Astrocyte (in vitro differentiated cells and primary cell): ENCODE results near the gene THRB. TPM values are rescaled to one million over a fixed set of nuclear protein-coding genes. Genes with fewer than 3 reads are reported as not detected.

Source experiments
- DNase-seq: peaks from one replicate; pipeline ENCODE4 v3.0.0-alpha.2; 2010; ENCODE audit warnings: low read depth
- FAIRE-seq: peaks from 2 replicates; lab custom pipeline; 2011; peaks lifted over from hg19 to GRCh38; lab: Jason Lieb, UNC
- H2AFZ ChIP-seq: 2 replicates; pipeline ENCODE4 v1.6.0; 2012; ENCODE audit warnings: low read depth, low read length, inconsistent platforms
- H3K27ac ChIP-seq: 2 replicates; pipeline ENCODE4 v1.5.1; 2011; ENCODE audit warnings: low read depth, low read length, inconsistent platforms
- H3K27me3 ChIP-seq: 2 replicates; pipeline ENCODE4 v1.6.0; 2011; ENCODE audit warnings: low read length, inconsistent platforms; ENCODE audit not compliant: insufficient read depth
- H3K36me3 ChIP-seq: 2 replicates; pipeline ENCODE4 v1.5.1; 2011; ENCODE audit warnings: low read length, inconsistent platforms; ENCODE audit not compliant: insufficient read depth
- H3K4me1 ChIP-seq: 2 replicates; pipeline ENCODE4 v1.5.1; 2011; ENCODE audit warnings: low read length, inconsistent platforms; ENCODE audit not compliant: insufficient read depth
- H3K4me2 ChIP-seq: 2 replicates; pipeline ENCODE4 v1.6.0; 2012; ENCODE audit warnings: low read length, inconsistent platforms
- H3K4me3 ChIP-seq: 2 replicates; pipeline ENCODE4 v1.5.1; 2011; ENCODE audit warnings: low read depth, mild to moderate bottlenecking, low read length, inconsistent platforms; ENCODE audit not compliant: insufficient read depth
- H3K79me2 ChIP-seq: 2 replicates; pipeline ENCODE4 v1.6.0; 2012; ENCODE audit warnings: mild to moderate bottlenecking, low read length, inconsistent platforms; ENCODE audit not compliant: insufficient read depth
- H3K9ac ChIP-seq: 2 replicates; pipeline ENCODE4 v1.6.0; 2012; ENCODE audit warnings: mild to moderate bottlenecking, low read length, inconsistent platforms
- H3K9me3 ChIP-seq: 2 replicates; pipeline ENCODE4 v1.5.1; 2012; ENCODE audit warnings: low read depth, mild to moderate bottlenecking, low read length, inconsistent platforms; ENCODE audit not compliant: insufficient read depth
- H4K20me1 ChIP-seq: 2 replicates; pipeline ENCODE4 v1.6.0; 2012; ENCODE audit warnings: low read length, inconsistent platforms; ENCODE audit not compliant: insufficient read depth
- H3K27ac Mint-ChIP-seq: one replicate; pipeline ENCODE4 v1.8.0; 2021; ENCODE audit warnings: mild to moderate bottlenecking, mixed read lengths; ENCODE audit not compliant: unreplicated experiment
- H3K27me3 Mint-ChIP-seq: one replicate; pipeline ENCODE4 v1.8.0; 2021; ENCODE audit warnings: low read depth, mixed read lengths; ENCODE audit not compliant: unreplicated experiment
- H3K36me3 Mint-ChIP-seq: one replicate; pipeline ENCODE4 v1.8.0; 2021; ENCODE audit warnings: low read depth, mixed read lengths; ENCODE audit not compliant: unreplicated experiment
- H3K4me1 Mint-ChIP-seq: one replicate; pipeline ENCODE4 v1.8.0; 2021; ENCODE audit warnings: low read depth, mixed read lengths; ENCODE audit not compliant: unreplicated experiment
- H3K4me3 Mint-ChIP-seq: one replicate; pipeline ENCODE4 v1.8.0; 2021; ENCODE audit warnings: mild to moderate bottlenecking, moderate library complexity, mixed read lengths; ENCODE audit not compliant: unreplicated experiment
- H3K9me3 Mint-ChIP-seq: one replicate; pipeline ENCODE4 v1.8.0; 2021; ENCODE audit warnings: mild to moderate bottlenecking, mixed read lengths; ENCODE audit not compliant: unreplicated experiment
- EZH2 ChIP-seq: IDR thresholded peaks from 2 replicates; pipeline ENCODE4 v1.6.1; 2012; ENCODE audit warnings: mild to moderate bottlenecking, low read length, inconsistent platforms; ENCODE audit not compliant: insufficient read depth
- total RNA-seq: library from RNA; stranded (reverse); gene quantifications from 2 replicates; pipeline ENCODE4 v1.2.1, GENCODE V29; 2021
- TF ChIP-seq, protein P1 (sequence below): IDR thresholded peaks from 2 replicates; pipeline ENCODE4 v1.5.1; 2011; ENCODE audit warnings: low read depth, mild to moderate bottlenecking, inconsistent platforms, low read length, moderate library complexity; ENCODE audit not compliant: insufficient read depth

Gene THRB
- total RNA-seq, 1 donor from 2014 or later, result 8.5 TPM

DNA sequence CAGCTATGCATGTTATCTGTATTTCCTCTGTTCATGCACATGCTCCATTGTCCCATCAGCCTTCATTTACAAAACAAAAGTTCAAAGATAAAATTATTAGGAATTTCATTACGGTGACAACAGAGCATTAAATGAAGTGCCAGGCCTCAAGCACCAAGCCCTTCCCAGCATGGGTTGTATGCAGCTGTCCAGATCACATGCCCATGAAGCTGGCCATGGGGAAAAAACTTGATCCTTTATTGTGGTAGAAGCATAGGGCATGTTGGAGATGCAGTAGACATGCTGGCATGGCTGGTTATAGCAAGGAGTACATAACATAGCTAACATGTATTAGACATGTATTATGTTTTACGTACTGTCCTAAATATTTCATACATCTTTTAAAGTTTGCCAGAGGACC lies 4.1 kb upstream of the THRB start:
- H2AFZ ChIP-seq, result no peak overlapping the region
- H3K4me1 Mint-ChIP-seq, result peaks cover 15% of the 10 kb centered on the region
- H3K27ac ChIP-seq, result no peak overlapping the region
- no peak overlapping the region for H3K4me2 ChIP-seq
- no peaks in the 10 kb centered on the region for H3K9me3 Mint-ChIP-seq
- DNase-seq (no peak), FAIRE-seq (no peak)
- H3K4me3 ChIP-seq, result no peak overlapping the region
- no peak overlapping the region for H3K27ac Mint-ChIP-seq
- H3K27me3 ChIP-seq, result peaks cover 5% of the 10 kb centered on the region
- TF ChIP-seq EZH2, result no peak
- TF ChIP-seq, protein P1, sequence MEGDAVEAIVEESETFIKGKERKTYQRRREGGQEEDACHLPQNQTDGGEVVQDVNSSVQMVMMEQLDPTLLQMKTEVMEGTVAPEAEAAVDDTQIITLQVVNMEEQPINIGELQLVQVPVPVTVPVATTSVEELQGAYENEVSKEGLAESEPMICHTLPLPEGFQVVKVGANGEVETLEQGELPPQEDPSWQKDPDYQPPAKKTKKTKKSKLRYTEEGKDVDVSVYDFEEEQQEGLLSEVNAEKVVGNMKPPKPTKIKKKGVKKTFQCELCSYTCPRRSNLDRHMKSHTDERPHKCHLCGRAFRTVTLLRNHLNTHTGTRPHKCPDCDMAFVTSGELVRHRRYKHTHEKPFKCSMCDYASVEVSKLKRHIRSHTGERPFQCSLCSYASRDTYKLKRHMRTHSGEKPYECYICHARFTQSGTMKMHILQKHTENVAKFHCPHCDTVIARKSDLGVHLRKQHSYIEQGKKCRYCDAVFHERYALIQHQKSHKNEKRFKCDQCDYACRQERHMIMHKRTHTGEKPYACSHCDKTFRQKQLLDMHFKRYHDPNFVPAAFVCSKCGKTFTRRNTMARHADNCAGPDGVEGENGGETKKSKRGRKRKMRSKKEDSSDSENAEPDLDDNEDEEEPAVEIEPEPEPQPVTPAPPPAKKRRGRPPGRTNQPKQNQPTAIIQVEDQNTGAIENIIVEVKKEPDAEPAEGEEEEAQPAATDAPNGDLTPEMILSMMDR, result no peak
- H3K9me3 ChIP-seq, result no peaks in the 10 kb centered on the region
- no peak overlapping the region for H3K4me3 Mint-ChIP-seq
- no peaks in the 10 kb centered on the region for H3K36me3 Mint-ChIP-seq
- H4K20me1 ChIP-seq, result no peaks in the 10 kb centered on the region
- H3K36me3 ChIP-seq, result no peaks in the 10 kb centered on the region
- H3K4me1 ChIP-seq, result peaks cover 4% of the 10 kb centered on the region
- no peaks in the 10 kb centered on the region for H3K27me3 Mint-ChIP-seq
- no peak overlapping the region for H3K9ac ChIP-seq
- no peaks in the 10 kb centered on the region for H3K79me2 ChIP-seq

DNA sequence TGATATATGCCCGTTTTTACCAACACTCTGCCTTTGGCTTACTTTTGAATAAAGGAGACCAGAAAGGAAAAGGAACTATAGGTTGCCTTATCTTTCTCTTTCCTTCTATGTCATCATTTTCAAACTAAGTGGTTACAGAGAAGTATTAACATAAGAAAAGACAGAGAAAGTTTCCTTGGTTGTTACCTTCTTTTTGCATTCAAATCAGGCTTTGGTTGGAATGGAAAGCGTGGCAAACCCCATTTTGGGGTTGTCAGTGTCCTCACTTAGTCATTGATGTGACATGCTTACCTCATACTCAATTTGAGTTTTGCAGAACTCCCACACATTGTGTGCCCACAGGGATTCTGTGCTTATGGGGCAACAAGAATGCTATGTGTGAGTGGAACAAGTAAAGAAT lies 3.7 kb upstream of the THRB start:
- Histone ChIP-seq H2AFZ (no peak overlapping the region), H3K4me2 (no peak overlapping the region), H3K9me3 (no peaks in the 10 kb centered on the region), H3K4me1 (peaks cover 4% of the 10 kb centered on the region), H3K79me2 (no peaks in the 10 kb centered on the region), H3K4me3 (no peak overlapping the region), H3K27ac (no peak overlapping the region), H3K9ac (no peak overlapping the region), H4K20me1 (no peaks in the 10 kb centered on the region), H3K36me3 (no peaks in the 10 kb centered on the region), H3K27me3 (peaks cover 9% of the 10 kb centered on the region)
- peaks cover 14% of the 10 kb centered on the region for H3K4me1 Mint-ChIP-seq
- DNase-seq (no peak), FAIRE-seq (no peak)
- no peaks in the 10 kb centered on the region for H3K27me3 Mint-ChIP-seq
- no peak overlapping the region for H3K27ac Mint-ChIP-seq
- no peaks in the 10 kb centered on the region for H3K9me3 Mint-ChIP-seq
- no peaks in the 10 kb centered on the region for H3K36me3 Mint-ChIP-seq
- H3K4me3 Mint-ChIP-seq, result no peak overlapping the region
- no peak for TF ChIP-seq EZH2
- TF ChIP-seq, protein P1, result no peak

DNA sequence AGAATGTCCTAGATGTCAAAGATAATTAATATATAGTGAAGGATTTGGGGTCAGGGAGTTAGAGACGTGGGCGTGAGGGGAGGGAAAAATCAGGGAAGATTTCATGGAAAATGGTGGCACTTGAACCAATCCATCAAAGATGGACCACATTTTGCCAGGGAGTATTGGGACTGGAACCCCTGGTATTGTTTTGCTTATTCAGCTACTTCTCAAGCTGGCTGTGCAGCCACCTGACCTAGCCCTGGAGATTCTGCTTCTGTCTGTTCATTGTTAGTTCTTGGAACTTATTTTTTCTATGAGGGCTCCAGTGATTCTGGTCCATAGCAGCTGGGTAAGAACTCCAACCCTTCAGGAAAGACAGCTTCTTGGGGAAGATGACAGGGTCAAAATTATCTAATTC lies 3.3 kb upstream of the THRB start:
- H3K9me3 ChIP-seq, result no peaks in the 10 kb centered on the region
- H4K20me1 ChIP-seq, result no peaks in the 10 kb centered on the region
- H3K9me3 Mint-ChIP-seq, result no peaks in the 10 kb centered on the region
- H3K27ac Mint-ChIP-seq, result no peak overlapping the region
- no peak for TF ChIP-seq EZH2
- TF ChIP-seq, protein P1, result no peak
- no peak overlapping the region for H3K4me3 Mint-ChIP-seq
- H3K27ac ChIP-seq, result no peak overlapping the region
- no peak overlapping the region for H3K4me2 ChIP-seq
- no peak overlapping the region for H2AFZ ChIP-seq
- peaks cover 12% of the 10 kb centered on the region for H3K4me1 Mint-ChIP-seq
- H3K4me3 ChIP-seq, result no peak overlapping the region
- H3K27me3 ChIP-seq, result peaks cover 13% of the 10 kb centered on the region
- no peaks in the 10 kb centered on the region for H3K36me3 ChIP-seq
- H3K36me3 Mint-ChIP-seq, result no peaks in the 10 kb centered on the region
- H3K4me1 ChIP-seq, result peaks cover 4% of the 10 kb centered on the region
- no peaks in the 10 kb centered on the region for H3K79me2 ChIP-seq
- FAIRE-seq, result no peak
- no peak overlapping the region for H3K9ac ChIP-seq
- peaks cover 4% of the 10 kb centered on the region for H3K27me3 Mint-ChIP-seq
- DNase-seq, result no peak
